BE2C (cell line): Measurements from ENCODE around the gene AUTS2.
A peak's percentile ranks its signal among the peaks of the same experiment; 100 is the strongest.

Experiments used
- DNase-seq: peaks from one replicate; pipeline ENCODE4 v3.0.0-alpha.2; 2020
- H3K27me3 ChIP-seq: fragments of 250-450 bp; sonication (Bioruptor Pico); 2 replicates; pipeline ENCODE4 v1.5.1; 2020; ENCODE audit warnings: mild to moderate bottlenecking
- H3K36me3 ChIP-seq: fragments of 250-450 bp; sonication (Bioruptor Pico); 2 replicates; pipeline ENCODE4 v1.5.1; 2020; ENCODE audit warnings: mild to moderate bottlenecking
- H3K4me1 ChIP-seq: fragments of 250-450 bp; sonication (Bioruptor Pico); 2 replicates; pipeline ENCODE4 v1.5.1; 2020
- H3K4me3 ChIP-seq: 2 replicates; pipeline ENCODE4 v1.5.1; 2011; ENCODE audit warnings: low read depth, low read length
- H3K9me3 ChIP-seq: fragments of 250-450 bp; sonication (Bioruptor Pico); 2 replicates; pipeline ENCODE4 v1.5.1; 2020
- CTCF ChIP-seq: IDR thresholded peaks from 2 replicates; pipeline ENCODE4 v1.5.1; 2012; ENCODE audit warnings: mild to moderate bottlenecking, low read depth, low read length

The AUTS2 gene

GRCh38 chr7:70027867-70028266 is 429.6 kb downstream of the AUTS2 start:
- TF ChIP-seq CTCF = no peak
- H3K9me3 ChIP-seq = no peaks in the 10 kb centered on the region
- no peaks in the 10 kb centered on the region for H3K36me3 ChIP-seq
- no peaks in the 10 kb centered on the region for H3K27me3 ChIP-seq
- H3K4me3 ChIP-seq = no peak overlapping the region
- no peak for DNase-seq
- peaks cover 17% of the 10 kb centered on the region for H3K4me1 ChIP-seq

GRCh38 chr7:70028620-70029019 is 430.3 kb downstream of the AUTS2 start:
- no peak overlapping the region for H3K4me3 ChIP-seq
- H3K36me3 ChIP-seq = no peaks in the 10 kb centered on the region
- TF ChIP-seq CTCF = no peak
- H3K9me3 ChIP-seq = no peaks in the 10 kb centered on the region
- no peak for DNase-seq
- no peaks in the 10 kb centered on the region for H3K27me3 ChIP-seq
- peaks cover 17% of the 10 kb centered on the region for H3K4me1 ChIP-seq

GRCh38 chr7:70029993-70030392 is 431.7 kb downstream of the AUTS2 start:
- no peak overlapping the region for H3K4me3 ChIP-seq
- H3K36me3 ChIP-seq = no peaks in the 10 kb centered on the region
- no peaks in the 10 kb centered on the region for H3K27me3 ChIP-seq
- H3K4me1 ChIP-seq = peaks cover 17% of the 10 kb centered on the region
- no peaks in the 10 kb centered on the region for H3K9me3 ChIP-seq
- no peak for DNase-seq
- TF ChIP-seq CTCF = no peak

- Histone ChIP-seq H3K9me3 (no peaks in the 10 kb centered on the region), H3K4me1 (peaks cover 16% of the 10 kb centered on the region), H3K27me3 (no peaks in the 10 kb centered on the region), H3K4me3 (no peak overlapping the region), H3K36me3 (no peaks in the 10 kb centered on the region)
- no peak for TF ChIP-seq CTCF
- no peak for DNase-seq
Observed at GRCh38 chr7:70030745-70031144, 432.5 kb downstream of the AUTS2 start.

- no peaks in the 10 kb centered on the region for H3K27me3 ChIP-seq
- no peaks in the 10 kb centered on the region for H3K36me3 ChIP-seq
- no peak overlapping the region for H3K4me3 ChIP-seq
- no peak for TF ChIP-seq CTCF
- H3K9me3 ChIP-seq = no peaks in the 10 kb centered on the region
- peaks cover 11% of the 10 kb centered on the region for H3K4me1 ChIP-seq
- no peak for DNase-seq
Observed at GRCh38 chr7:70031245-70031644, 433.0 kb downstream of the AUTS2 start.

GRCh38 chr7:70032649-70033048 is 434.4 kb downstream of the AUTS2 start:
- DNase-seq = peak; percentile 33
- peaks cover 9% of the 10 kb centered on the region for H3K4me1 ChIP-seq
- no peak for TF ChIP-seq CTCF
- no peaks in the 10 kb centered on the region for H3K9me3 ChIP-seq
- no peaks in the 10 kb centered on the region for H3K27me3 ChIP-seq
- H3K4me3 ChIP-seq = no peak overlapping the region
- H3K36me3 ChIP-seq = no peaks in the 10 kb centered on the region
